HEK293T (cell line): ENCODE results near the gene SLC30A4.

Source experiments
- CTCF ChIA-PET: fragments of 350-600 bp; formaldehyde crosslinking; extraction: SDS; loops from one replicate; lab custom pipeline; 2021; ENCODE audit warnings: antibody characterized with exemption, inconsistent platforms; lab: Yijun Ruan, JAX
- POLR2A ChIA-PET: fragments of 350-600 bp; formaldehyde crosslinking; extraction: SDS; loops from one replicate; lab custom pipeline; 2020; ENCODE audit warnings: antibody characterized with exemption, inconsistent platforms; lab: Yijun Ruan, JAX
- DNase-seq: peaks from one replicate; pipeline ENCODE4 v3.0.0; 2012; ENCODE audit warnings: mixed read lengths; ENCODE audit errors: extremely low spot score
- ARNT ChIP-seq: fragments of 450-650 bp; IDR thresholded peaks from 2 replicates; pipeline ENCODE4 v1.6.1; 2017; ENCODE audit warnings: mild to moderate bottlenecking
- BHLHE40 ChIP-seq: fragments of 450-650 bp; IDR thresholded peaks from 2 replicates; pipeline ENCODE4 v1.6.1; 2016; ENCODE audit warnings: mild to moderate bottlenecking, moderate library complexity, borderline replicate concordance
- CTBP1 ChIP-seq: fragments of 450-650 bp; IDR thresholded peaks from 2 replicates; pipeline ENCODE4 v1.6.1; 2016; ENCODE audit warnings: borderline replicate concordance
- ELF4 ChIP-seq: fragments of 450-650 bp; IDR thresholded peaks from 2 replicates; pipeline ENCODE4 v1.6.1; 2017; ENCODE audit warnings: antibody characterized with exemption
- FOXA1 ChIP-seq: fragments of 450-650 bp; IDR thresholded peaks from 2 replicates; pipeline ENCODE4 v1.6.1; 2016; ENCODE audit warnings: mild to moderate bottlenecking
- FOXK2 ChIP-seq: fragments of 450-650 bp; IDR thresholded peaks from 2 replicates; pipeline ENCODE4 v1.6.1; 2016; ENCODE audit warnings: mild to moderate bottlenecking
- FOXM1 ChIP-seq: fragments of 450-650 bp; IDR thresholded peaks from 2 replicates; pipeline ENCODE4 v1.6.1; 2017; ENCODE audit warnings: mild to moderate bottlenecking, borderline replicate concordance
- HDGF ChIP-seq: fragments of 450-650 bp; IDR thresholded peaks from 2 replicates; pipeline ENCODE4 v1.6.1; 2017; ENCODE audit warnings: antibody characterized with exemption, borderline replicate concordance
- L3MBTL2 ChIP-seq: fragments of 450-650 bp; conservative IDR thresholded peaks from 2 replicates; pipeline ENCODE4 v1.6.1; 2016; ENCODE audit warnings: mild to moderate bottlenecking
- LEF1 ChIP-seq: fragments of 450-650 bp; IDR thresholded peaks from 2 replicates; pipeline ENCODE4 v1.6.1; 2017; ENCODE audit warnings: mild to moderate bottlenecking, borderline replicate concordance
- NFRKB ChIP-seq: fragments of 450-650 bp; IDR thresholded peaks from 2 replicates; pipeline ENCODE4 v1.6.1; 2016; ENCODE audit warnings: mild to moderate bottlenecking, moderate library complexity
- PKNOX1 ChIP-seq: fragments of 450-650 bp; IDR thresholded peaks from 2 replicates; pipeline ENCODE4 v1.6.1; 2016
- SP1 ChIP-seq: fragments of 450-650 bp; IDR thresholded peaks from 2 replicates; pipeline ENCODE4 v1.6.1; 2017
- SUZ12 ChIP-seq: fragments of 450-650 bp; IDR thresholded peaks from 2 replicates; pipeline ENCODE4 v1.6.1; 2016; ENCODE audit warnings: mild to moderate bottlenecking
- TARDBP ChIP-seq: fragments of 450-650 bp; IDR thresholded peaks from 2 replicates; pipeline ENCODE4 v1.6.1; 2016
- ZNF384 ChIP-seq: fragments of 450-650 bp; IDR thresholded peaks from 2 replicates; pipeline ENCODE4 v1.6.1; 2016

The SLC30A4 gene

DNA sequence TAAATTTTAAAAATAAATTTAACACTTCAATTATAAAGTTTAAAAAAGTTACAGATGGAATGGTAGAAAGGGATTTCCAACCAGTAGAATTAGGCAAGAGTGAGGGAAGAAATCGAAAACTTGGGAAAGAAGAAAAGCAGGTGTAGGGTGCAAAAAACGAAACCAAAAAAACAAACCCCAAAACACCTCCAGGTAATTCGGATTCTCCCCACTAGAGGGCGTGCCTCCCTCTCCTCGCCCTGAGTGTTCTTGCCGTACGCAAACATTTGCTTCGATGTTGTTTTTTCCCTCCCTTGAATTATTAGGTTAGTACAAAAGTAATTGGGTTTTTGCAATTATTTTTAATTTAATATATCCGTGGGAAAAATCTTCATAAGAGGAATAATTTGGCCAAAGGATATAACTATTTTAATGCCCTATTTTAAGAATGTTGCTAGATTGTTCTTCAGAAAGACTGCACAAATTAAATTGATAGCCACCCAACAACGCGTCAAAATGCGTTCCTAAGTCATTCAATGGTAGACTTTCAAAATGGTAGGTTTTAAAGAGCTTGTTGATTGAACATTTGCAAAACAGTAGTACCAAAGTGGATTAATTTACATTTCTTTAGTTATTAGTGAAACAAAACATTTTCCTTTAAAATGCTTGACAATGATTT is 63.7 kb downstream of the SLC30A4 start:
- ChIA-PET POLR2A (no interaction called here), CTCF (interaction anchor here (0.9 to 1.1 kb wide), 3 partner anchors 17 to 155 kb away, joined by 3 to 4 read pairs (median 3); a partner anchor contains a TSS)
- peak; percentile 45 for DNase-seq
- TF ChIP-seq CTBP1 (no peak), ZNF384 (no peak), ARNT (no peak), TARDBP (no peak), SP1 (no peak), LEF1 (no peak), SUZ12 (no peak), FOXA1 (no peak), BHLHE40 (no peak), FOXK2 (no peak), HDGF (no peak), L3MBTL2 (no peak), FOXM1 (no peak)

GRCh38 chr15:45457641-45458539 is 64.7 kb downstream of the SLC30A4 start:
- ChIA-PET CTCF (interaction anchor here (1.0 to 2.7 kb wide), 9 partner anchors 10 to 297 kb away, joined by 3 to 10 read pairs (median 3); a partner anchor contains a TSS), POLR2A (no interaction called here)
- TF ChIP-seq ZNF384 = no peak
- TF ChIP-seq FOXA1 = no peak
- TF ChIP-seq SP1 = no peak
- TF ChIP-seq SUZ12 = no peak
- no peak for TF ChIP-seq PKNOX1
- TF ChIP-seq ARNT = no peak
- no peak for TF ChIP-seq CTBP1
- no peak for TF ChIP-seq HDGF
- no peak for TF ChIP-seq FOXM1
- TF ChIP-seq ELF4 = no peak
- TF ChIP-seq LEF1 = no peak
- no peak for TF ChIP-seq NFRKB
- peak; percentile 47 for DNase-seq

- DNase-seq = no peak
- no peak for TF ChIP-seq TARDBP
- no peak for TF ChIP-seq HDGF
- no peak for TF ChIP-seq ARNT
- no peak for TF ChIP-seq L3MBTL2
- TF ChIP-seq ELF4 = no peak
- no peak for TF ChIP-seq CTBP1
- CTCF ChIA-PET = interaction anchor here (1.0 to 2.7 kb wide), 8 partner anchors 9 to 297 kb away, joined by 3 to 10 read pairs (median 4); no protein-coding TSS in a partner anchor
- POLR2A ChIA-PET = no interaction called here
Measured at GRCh38 chr15:45457220-45457619, 65.3 kb downstream of the SLC30A4 start.

DNA sequence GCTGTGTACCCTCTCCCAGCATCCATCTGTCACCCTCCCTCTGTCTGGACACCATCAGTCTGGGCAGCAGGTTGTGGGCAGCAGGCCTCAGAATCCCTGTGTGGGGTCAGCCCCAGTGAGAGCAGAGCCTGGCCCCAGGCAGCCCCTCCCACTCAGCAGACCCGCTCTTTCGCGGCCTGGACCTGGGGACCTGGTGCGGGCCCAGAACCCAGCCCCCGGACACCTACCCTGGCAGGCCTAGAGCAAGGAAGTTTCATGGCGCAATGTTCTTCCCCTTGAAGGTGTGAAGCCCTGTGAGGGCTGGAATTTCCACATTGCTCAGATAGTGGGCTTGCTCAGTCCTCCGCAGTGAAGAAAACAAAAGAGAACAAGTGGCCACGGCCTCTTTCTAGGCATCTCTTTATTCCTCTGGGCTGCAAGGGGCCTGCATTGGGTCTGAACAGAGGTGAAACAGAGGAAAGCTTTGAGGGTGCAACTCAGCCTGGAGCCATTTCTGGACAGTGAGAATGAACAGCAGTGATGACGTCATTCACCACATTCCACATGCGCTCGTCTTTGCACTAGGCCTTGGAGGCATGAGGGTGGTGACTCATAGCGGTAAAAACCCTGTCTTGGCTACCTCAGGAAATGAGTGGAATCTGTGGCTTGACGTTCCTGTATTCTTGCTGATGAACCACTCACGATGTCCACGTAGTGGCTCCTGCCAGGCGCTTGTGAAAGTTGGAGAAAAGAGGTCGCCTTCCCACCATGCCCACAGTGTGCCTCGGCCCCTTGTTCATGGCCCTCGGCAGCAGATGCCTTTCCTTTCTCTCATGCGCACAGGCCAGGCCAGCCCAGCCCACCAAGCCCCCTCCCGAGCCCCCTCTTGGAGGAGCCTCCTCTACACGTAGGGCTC is 66.1 kb downstream of the SLC30A4 start:
- ChIA-PET CTCF (interaction anchor here (1.0 to 2.7 kb wide), 7 partner anchors 8 to 296 kb away, joined by 3 to 10 read pairs (median 4); no protein-coding TSS in a partner anchor), POLR2A (no interaction called here)
- TF ChIP-seq TARDBP = no peak
- no peak for TF ChIP-seq LEF1
- TF ChIP-seq HDGF = no peak
- no peak for TF ChIP-seq L3MBTL2
- no peak for TF ChIP-seq ARNT
- TF ChIP-seq NFRKB = no peak
- no peak for TF ChIP-seq SP1
- TF ChIP-seq CTBP1 = no peak
- TF ChIP-seq FOXM1 = no peak
- TF ChIP-seq ZNF384 = no peak
- peak; percentile 14 for DNase-seq

- TF ChIP-seq FOXM1 (no peak), ELF4 (no peak), PKNOX1 (no peak)
- DNase-seq = no peak
- POLR2A ChIA-PET = interaction anchor here (1.1 kb wide), 1 partner anchor 53 kb away, joined by 3 read pairs; a partner anchor contains a TSS
- CTCF ChIA-PET = no interaction called here
Measured at GRCh38 chr15:45454814-45455213, 67.7 kb downstream of the SLC30A4 start.

DNA sequence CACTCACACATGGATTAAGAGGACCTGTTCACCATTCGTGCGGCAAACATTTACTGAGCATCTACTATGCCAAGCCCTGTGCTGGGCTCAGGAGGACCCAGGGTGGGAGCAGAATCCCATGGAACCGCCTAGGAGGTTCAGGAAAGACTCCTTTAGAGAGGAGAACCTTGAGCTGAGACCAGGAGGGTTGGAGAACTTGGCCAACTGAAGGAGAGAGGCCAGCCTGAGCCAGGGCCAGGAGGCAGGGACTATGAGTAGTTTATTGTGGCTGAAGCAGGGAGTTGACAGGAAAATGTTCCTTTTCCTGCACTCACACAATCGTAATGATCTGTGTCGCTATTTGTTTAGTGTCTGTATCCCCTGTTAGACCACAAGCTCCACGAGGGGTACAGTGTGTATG is 71.3 kb downstream of the SLC30A4 start:
- DNase-seq = no peak
- ChIA-PET POLR2A (no interaction called here), CTCF (no interaction called here)
- no peak for TF ChIP-seq PKNOX1
- no peak for TF ChIP-seq TARDBP
- no peak for TF ChIP-seq NFRKB
- TF ChIP-seq ARNT = no peak
- TF ChIP-seq FOXM1 = no peak
- no peak for TF ChIP-seq SUZ12
- no peak for TF ChIP-seq LEF1
- TF ChIP-seq HDGF = no peak
- no peak for TF ChIP-seq ZNF384
- TF ChIP-seq CTBP1 = no peak
- no peak for TF ChIP-seq FOXA1
- TF ChIP-seq SP1 = no peak
- TF ChIP-seq BHLHE40 = no peak
- TF ChIP-seq L3MBTL2 = no peak
- TF ChIP-seq ELF4 = no peak
- TF ChIP-seq FOXK2 = no peak
